ENCODE data around the gene KATNA1. TPM values are rescaled to one million over a fixed set of nuclear protein-coding genes. Genes with fewer than 3 reads are reported as not detected.
A peak's percentile ranks its signal among the peaks of the same experiment; 100 is the strongest.
"Not testable (repeated sequence)": the region's sequence is repeated elsewhere in the genome, so short reads cannot be mapped to it uniquely, and the experiment has no call there.

KATNA1 gene
- total RNA-seq = 22.0 TPM

DNA sequence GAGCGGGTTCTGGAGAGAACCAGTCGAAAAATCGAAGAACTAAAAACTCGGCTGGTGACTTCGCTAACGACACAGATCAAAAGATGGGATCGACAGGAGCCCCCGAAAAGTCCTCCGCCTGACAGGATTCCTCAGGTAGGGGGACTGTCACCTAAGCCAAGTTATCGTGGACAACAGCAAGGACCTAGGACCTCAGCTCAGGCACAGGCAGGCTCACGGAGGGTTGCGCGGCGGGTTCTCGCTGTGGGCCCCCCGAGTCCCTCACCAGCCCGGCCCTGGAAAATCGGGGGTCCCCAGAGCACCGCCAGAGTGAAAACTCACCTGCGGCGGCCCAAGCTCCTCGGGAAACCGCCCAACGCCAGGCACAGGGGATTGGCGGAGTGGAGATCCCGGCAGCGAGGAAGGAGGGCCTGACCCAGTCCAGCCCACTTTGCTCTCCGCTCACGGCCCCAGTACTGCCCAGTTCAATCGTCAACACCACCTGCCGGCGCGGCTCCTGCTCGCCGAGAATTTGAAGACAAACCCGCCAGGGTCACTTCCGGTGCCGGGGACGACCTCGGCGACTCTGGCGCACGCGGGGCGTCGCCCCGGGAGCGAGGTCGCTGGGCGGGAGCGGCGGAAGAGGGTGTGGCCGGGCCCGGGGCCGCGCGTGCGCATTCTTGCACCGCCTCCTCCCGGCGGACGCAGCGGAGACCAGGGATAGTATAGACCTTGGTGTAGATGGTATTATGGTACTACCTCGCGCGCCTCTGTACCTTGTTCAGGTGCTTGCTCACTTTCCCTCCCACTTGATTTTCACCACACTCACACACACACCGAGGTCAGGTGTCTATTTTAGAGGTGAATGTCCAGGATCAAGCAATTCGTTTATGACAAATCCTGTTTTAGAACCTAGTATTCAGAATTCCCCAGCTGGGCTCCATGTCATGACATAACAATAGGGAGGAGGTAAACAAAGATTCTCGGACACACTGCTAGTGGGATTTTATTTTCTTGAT is at the start of gene KATNA1:
KATNA1 (minus strand) TSS at position 567 of the 998 bp plus-strand sequence. CDS start 10,167 bp downstream, outside the sequence.
- no peaks in the 10 kb centered on the region for H3K9me3 ChIP-seq (ENCODE audit: low read depth, low read length)
- H3K4me3 ChIP-seq (ENCODE audit: low read length) = peak within 1 kb of the TSS; percentile 92
- no peaks in the 10 kb centered on the region for H3K27me3 ChIP-seq (ENCODE audit: insufficient read depth, low read length)
- peaks cover 20% of the 10 kb centered on the region for H3K4me1 ChIP-seq (ENCODE audit: insufficient read depth, low read length)

- Histone ChIP-seq H3K4me1 (ENCODE audit: insufficient read depth, low read length) (peaks cover under 1% of the 10 kb centered on the region), H3K27me3 (ENCODE audit: insufficient read depth, low read length) (no peaks in the 10 kb centered on the region), H3K9me3 (ENCODE audit: low read depth, low read length) (no peaks in the 10 kb centered on the region), H3K4me3 (ENCODE audit: low read length) (no peak overlapping the region)
These were observed 49.7 kb upstream of the KATNA1 start for GRCh38 chr6:149698175-149698574.

DNA sequence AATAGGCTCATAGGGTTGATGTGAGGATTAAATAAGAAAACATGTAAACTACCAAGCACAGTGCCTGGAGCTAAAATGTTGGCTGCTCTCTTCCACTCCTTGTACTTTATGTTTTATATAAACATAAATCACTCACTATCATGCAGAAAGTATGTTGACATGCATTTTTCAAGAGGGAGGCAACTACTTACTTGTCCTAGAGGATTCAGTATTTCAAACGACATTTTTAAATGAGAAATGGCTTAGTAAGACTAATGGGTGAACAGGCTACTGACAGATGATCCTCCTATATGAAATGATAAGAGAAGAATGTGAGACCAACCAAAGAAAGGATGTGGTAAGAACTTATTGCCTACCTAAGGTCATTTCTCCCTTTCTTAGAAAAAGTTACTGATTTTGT is 48.4 kb upstream of the KATNA1 start:
- H3K27me3 ChIP-seq (ENCODE audit: insufficient read depth, low read length) = no peaks in the 10 kb centered on the region
- H3K9me3 ChIP-seq (ENCODE audit: low read depth, low read length) = no peaks in the 10 kb centered on the region
- no peaks in the 10 kb centered on the region for H3K4me1 ChIP-seq (ENCODE audit: insufficient read depth, low read length)
- H3K4me3 ChIP-seq (ENCODE audit: low read length) = no peak overlapping the region

DNA sequence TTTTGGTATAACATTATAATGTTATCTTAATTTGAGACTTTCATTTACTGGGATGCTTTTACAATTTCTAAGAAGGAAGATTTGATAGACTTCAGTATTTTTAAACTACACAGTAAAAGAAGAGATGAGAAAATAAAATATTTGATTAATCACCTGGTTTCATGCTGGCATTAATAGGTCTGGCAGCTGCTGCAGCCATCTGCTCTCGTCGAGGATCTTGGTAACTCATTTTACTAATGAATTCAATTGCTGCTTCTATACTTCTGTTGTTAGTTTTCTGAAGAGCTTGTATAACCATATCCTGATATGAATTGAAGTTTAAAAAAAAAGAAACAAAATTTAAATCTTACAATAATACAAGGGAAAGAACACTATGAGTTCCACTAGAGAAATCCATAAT is 46.4 kb upstream of the KATNA1 start:
- no peaks in the 10 kb centered on the region for H3K4me1 ChIP-seq (ENCODE audit: insufficient read depth, low read length)
- no peaks in the 10 kb centered on the region for H3K9me3 ChIP-seq (ENCODE audit: low read depth, low read length)

DNA sequence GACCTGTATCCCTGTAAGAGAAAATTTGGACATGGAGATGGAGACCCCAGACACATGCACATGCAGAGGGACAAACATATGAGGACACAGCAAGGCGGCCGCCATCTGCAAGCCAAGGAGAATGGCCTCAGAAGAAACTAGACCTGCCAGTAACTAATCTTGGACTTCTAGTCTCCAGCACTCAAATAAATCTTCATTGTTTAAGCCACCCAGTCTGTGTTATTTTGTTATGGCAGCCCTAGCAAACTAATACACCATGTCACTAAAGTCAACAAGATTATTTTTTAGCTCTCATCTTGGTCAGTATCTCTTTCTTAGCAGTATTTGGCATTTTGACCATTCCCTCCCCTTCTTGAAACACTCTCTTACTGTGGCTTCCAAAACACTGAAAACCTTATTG is 42.7 kb upstream of the KATNA1 start:
- Histone ChIP-seq H3K4me1 (ENCODE audit: insufficient read depth, low read length) (no peaks in the 10 kb centered on the region), H3K9me3 (ENCODE audit: low read depth, low read length) (no peaks in the 10 kb centered on the region), H3K4me3 (ENCODE audit: low read length) (no peak overlapping the region), H3K27me3 (ENCODE audit: insufficient read depth, low read length) (no peaks in the 10 kb centered on the region)

More for the DNA sequence above, 46.4 kb upstream of the KATNA1 start:
- Histone ChIP-seq H3K4me3 (ENCODE audit: low read length) (no peak overlapping the region), H3K27me3 (ENCODE audit: insufficient read depth, low read length) (no peaks in the 10 kb centered on the region)

DNA sequence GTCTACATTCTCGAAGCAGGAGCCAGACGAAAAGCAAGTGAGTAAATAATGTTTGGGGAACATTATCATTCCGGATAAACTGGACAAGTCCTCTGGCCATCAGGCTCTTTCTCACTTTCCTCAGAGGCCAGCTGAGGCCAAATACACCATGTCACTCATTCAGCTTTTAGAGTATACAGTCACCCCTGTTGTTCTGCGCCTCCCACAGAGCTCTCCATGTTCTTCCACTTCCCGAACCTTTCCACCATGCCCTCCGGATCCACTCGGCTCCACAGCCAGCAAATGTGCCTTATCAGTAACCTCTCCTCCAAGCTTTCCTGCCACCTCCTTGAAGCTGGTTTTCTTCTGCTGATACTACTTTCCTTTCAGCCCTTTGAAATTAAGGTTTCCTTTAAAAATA is 37.7 kb upstream of the KATNA1 start:
- H3K9me3 ChIP-seq (ENCODE audit: low read depth, low read length) = no peaks in the 10 kb centered on the region
- H3K4me1 ChIP-seq (ENCODE audit: insufficient read depth, low read length) = no peaks in the 10 kb centered on the region
- no peak overlapping the region for H3K4me3 ChIP-seq (ENCODE audit: low read length)
- H3K27me3 ChIP-seq (ENCODE audit: insufficient read depth, low read length) = no peaks in the 10 kb centered on the region

GRCh38 chr6:149683256-149683859 is 34.8 kb upstream of the KATNA1 start:
- Histone ChIP-seq H3K9me3 (ENCODE audit: low read depth, low read length) (no peaks in the 10 kb centered on the region), H3K4me1 (ENCODE audit: insufficient read depth, low read length) (no peaks in the 10 kb centered on the region)

GRCh38 chr6:149681845-149682244 is 33.3 kb upstream of the KATNA1 start:
- not testable (repeated sequence) for H3K4me3 ChIP-seq (ENCODE audit: low read length); H3K27me3 ChIP-seq (ENCODE audit: insufficient read depth, low read length); H3K9me3 ChIP-seq (ENCODE audit: low read depth, low read length); H3K4me1 ChIP-seq (ENCODE audit: insufficient read depth, low read length)

More at GRCh38 chr6:149683256-149683859, 34.8 kb upstream of the KATNA1 start:
- no peak overlapping the region for H3K4me3 ChIP-seq (ENCODE audit: low read length)
- no peaks in the 10 kb centered on the region for H3K27me3 ChIP-seq (ENCODE audit: insufficient read depth, low read length)

DNA sequence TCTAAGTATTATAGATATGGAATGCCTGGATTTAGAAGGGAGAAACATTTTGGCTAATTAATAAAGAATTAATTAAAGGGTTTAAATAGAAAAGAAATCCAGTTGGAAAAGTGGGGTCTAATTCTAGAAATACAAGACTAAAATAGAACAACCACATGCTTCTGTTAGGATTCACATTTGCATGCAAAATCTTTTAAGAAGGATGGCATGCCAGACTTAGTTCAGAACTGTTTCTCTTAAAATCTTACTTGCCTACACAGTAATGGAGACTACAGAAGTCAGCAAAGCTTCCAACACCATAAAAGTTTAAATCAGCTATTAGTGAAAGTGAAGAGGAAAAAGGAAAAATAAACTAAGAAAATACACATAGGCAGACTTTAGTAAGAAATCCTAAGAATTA is 32.7 kb upstream of the KATNA1 start:
- H3K4me1 ChIP-seq (ENCODE audit: insufficient read depth, low read length) = no peaks in the 10 kb centered on the region
- H3K4me3 ChIP-seq (ENCODE audit: low read length) = no peak overlapping the region
- H3K9me3 ChIP-seq (ENCODE audit: low read depth, low read length) = no peaks in the 10 kb centered on the region
- no peaks in the 10 kb centered on the region for H3K27me3 ChIP-seq (ENCODE audit: insufficient read depth, low read length)

- no peaks in the 10 kb centered on the region for H3K27me3 ChIP-seq (ENCODE audit: insufficient read depth, low read length)
- H3K9me3 ChIP-seq (ENCODE audit: low read depth, low read length) = no peaks in the 10 kb centered on the region
- no peak overlapping the region for H3K4me3 ChIP-seq (ENCODE audit: low read length)
- no peaks in the 10 kb centered on the region for H3K4me1 ChIP-seq (ENCODE audit: insufficient read depth, low read length)
These were observed 32.0 kb upstream of the KATNA1 start for GRCh38 chr6:149680503-149680902.

DNA sequence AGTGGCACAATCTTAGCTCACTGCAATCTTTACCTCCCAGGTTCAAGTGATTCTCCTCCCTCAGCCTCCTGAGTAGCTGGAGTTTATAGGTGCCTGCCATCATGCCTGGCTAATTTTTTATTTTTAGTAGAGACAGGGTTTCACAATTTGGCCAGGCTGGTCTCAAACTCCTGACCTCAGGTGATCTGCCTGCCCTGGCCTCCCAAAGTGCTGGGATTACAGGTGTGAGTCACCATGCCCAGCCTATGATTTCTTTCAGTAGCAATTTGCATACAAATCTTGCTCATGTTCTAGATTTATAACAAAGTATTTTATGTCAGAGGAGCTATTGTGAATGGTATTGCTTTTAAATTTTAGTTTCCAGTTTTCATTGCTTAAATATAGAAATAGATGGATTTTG is 23.8 kb upstream of the KATNA1 start:
- not testable (repeated sequence) for H3K27me3 ChIP-seq (ENCODE audit: insufficient read depth, low read length); H3K4me3 ChIP-seq (ENCODE audit: low read length); H3K9me3 ChIP-seq (ENCODE audit: low read depth, low read length); H3K4me1 ChIP-seq (ENCODE audit: insufficient read depth, low read length)

DNA sequence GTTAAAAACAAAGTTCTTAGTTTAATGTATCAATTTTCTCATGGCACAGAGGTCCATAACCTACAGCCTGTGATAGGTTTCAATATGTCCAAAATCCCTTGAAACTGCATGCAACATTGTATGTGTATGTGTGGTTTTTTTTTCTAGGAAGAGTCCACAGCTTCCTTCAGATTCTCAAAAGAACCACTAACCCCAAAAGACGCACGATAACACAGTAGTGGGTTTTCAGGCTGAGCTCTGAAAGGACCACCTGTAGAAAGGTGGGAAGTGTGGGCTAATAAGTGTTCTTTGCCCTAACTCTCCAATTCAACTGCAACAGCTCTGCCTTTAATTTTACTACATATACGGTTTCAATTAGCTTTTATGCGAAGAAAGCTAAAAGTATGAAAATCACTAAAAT is 11.5 kb upstream of the KATNA1 start:
- Histone ChIP-seq H3K9me3 (ENCODE audit: low read depth, low read length) (no peaks in the 10 kb centered on the region), H3K4me1 (ENCODE audit: insufficient read depth, low read length) (no peaks in the 10 kb centered on the region), H3K27me3 (ENCODE audit: insufficient read depth, low read length) (no peaks in the 10 kb centered on the region)

GRCh38 chr6:149657441-149657840 is 8.9 kb upstream of the KATNA1 start:
- Histone ChIP-seq H3K4me1 (ENCODE audit: insufficient read depth, low read length) (no peaks in the 10 kb centered on the region), H3K27me3 (ENCODE audit: insufficient read depth, low read length) (no peaks in the 10 kb centered on the region), H3K9me3 (ENCODE audit: low read depth, low read length) (no peaks in the 10 kb centered on the region), H3K4me3 (ENCODE audit: low read length) (no peak overlapping the region)

More for the DNA sequence above, 11.5 kb upstream of the KATNA1 start:
- no peak overlapping the region for H3K4me3 ChIP-seq (ENCODE audit: low read length)

- Histone ChIP-seq H3K4me1 (ENCODE audit: insufficient read depth, low read length) (peaks cover 20% of the 10 kb centered on the region), H3K4me3 (ENCODE audit: low read length) (no peak overlapping the region), H3K9me3 (ENCODE audit: low read depth, low read length) (no peaks in the 10 kb centered on the region), H3K27me3 (ENCODE audit: insufficient read depth, low read length) (no peaks in the 10 kb centered on the region)
These were observed 2.5 kb upstream of the KATNA1 start for GRCh38 chr6:149651056-149651455.

DNA sequence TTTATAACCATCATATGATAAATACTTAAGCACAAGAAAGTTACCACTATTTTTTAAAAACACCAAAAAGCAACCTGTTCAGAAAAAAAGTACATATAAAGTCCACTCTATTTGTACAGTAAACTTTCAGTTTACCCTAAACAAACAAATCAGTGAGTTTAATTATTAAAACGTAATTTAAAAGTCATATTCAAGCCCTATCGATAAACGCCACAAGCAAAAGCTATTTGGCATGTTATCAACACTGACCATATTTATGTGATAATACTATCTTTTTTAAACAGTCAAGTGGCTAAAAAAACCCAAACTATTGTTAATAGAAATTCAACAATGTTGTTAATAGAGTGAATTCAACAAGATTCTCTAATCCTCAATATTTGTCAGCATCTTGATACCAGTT is 1.9 kb downstream of the KATNA1 start:
- Histone ChIP-seq H3K4me1 (ENCODE audit: insufficient read depth, low read length) (peaks cover 20% of the 10 kb centered on the region), H3K27me3 (ENCODE audit: insufficient read depth, low read length) (no peaks in the 10 kb centered on the region), H3K9me3 (ENCODE audit: low read depth, low read length) (no peaks in the 10 kb centered on the region), H3K4me3 (ENCODE audit: low read length) (no peak overlapping the region)

Measured in mononuclear cell (primary cell).